IMR-90 (cell line): Measurements from ENCODE around the gene PRKRA. TPM values are rescaled to one million over a fixed set of nuclear protein-coding genes. Genes with fewer than 3 reads are reported as not detected.

ENCODE experiments used
- ATAC-seq: fragments of 200-7000 bp; cut with Tn5 transposase; 2 replicates; pipeline ENCODE4 v1.9.1; 2020; ENCODE audit warnings: low read depth, mild to moderate bottlenecking, moderate library complexity
- BruUV-seq: library from RNA; stranded (reverse); fragments of 400-500 nt; replicated peaks from 2 replicates; lab custom pipeline; 2021; lab: Mats Ljungman, UMichigan
- CTCF ChIA-PET: fragments of 300-600 bp; formaldehyde crosslinking; extraction: SDS; loops from one replicate; lab custom pipeline; 2021; ENCODE audit warnings: antibody characterized with exemption; lab: Yijun Ruan, JAX
- POLR2A ChIA-PET: fragments of 300-600 bp; sonication (Branson Sonifier 250); formaldehyde crosslinking; loops from one replicate; lab custom pipeline; 2022; ENCODE audit warnings: antibody characterized with exemption; ENCODE audit not compliant: unreplicated experiment; lab: Charles Lee
- DNase-seq: peaks from one replicate; pipeline ENCODE4 v3.0.0; 2013
- H2AFZ ChIP-seq: replicated peaks from 2 replicates; pipeline ENCODE3; 2013; ENCODE audit warnings: low read length, mild to moderate bottlenecking; ENCODE audit not compliant: poor library complexity
- H2AK5ac ChIP-seq: 2 replicates; pipeline ENCODE4 v1.6.1; 2013; ENCODE audit warnings: low read depth, low read length, inconsistent platforms
- H2AK9ac ChIP-seq: replicated peaks from 2 replicates; pipeline ENCODE3; 2013; ENCODE audit warnings: mild to moderate bottlenecking, low read depth, low read length, moderate library complexity; ENCODE audit not compliant: poor library complexity
- H2BK120ac ChIP-seq: 2 replicates; pipeline ENCODE4 v1.6.1; 2013; ENCODE audit warnings: low read depth, low read length, inconsistent platforms
- H2BK15ac ChIP-seq: 3 replicates; pipeline ENCODE4 v1.6.1; 2013; ENCODE audit warnings: low read depth, low read length, inconsistent platforms
- H2BK20ac ChIP-seq: 2 replicates; pipeline ENCODE4 v1.6.1; 2013; ENCODE audit warnings: low read depth, mild to moderate bottlenecking, inconsistent platforms, low read length, moderate library complexity
- H2BK5ac ChIP-seq: 2 replicates; pipeline ENCODE4 v1.6.1; 2013; ENCODE audit warnings: mild to moderate bottlenecking, low read depth, low read length, inconsistent platforms; ENCODE audit not compliant: poor library complexity, severe bottlenecking
- H3K14ac ChIP-seq: replicated peaks from 2 replicates; pipeline ENCODE4 v1.6.1; 2013; ENCODE audit warnings: low read depth, low read length, inconsistent platforms
- H3K18ac ChIP-seq: 2 replicates; pipeline ENCODE4 v1.6.1; 2013; ENCODE audit warnings: low read depth, low read length, control low read depth
- H3K23ac ChIP-seq: 2 replicates; pipeline ENCODE4 v1.6.1; 2013; ENCODE audit warnings: low read depth, low read length, inconsistent platforms
- H3K27ac ChIP-seq: 2 replicates; pipeline ENCODE4 v1.5.1; 2013; ENCODE audit warnings: mild to moderate bottlenecking, control low read depth, low read length; ENCODE audit not compliant: insufficient read depth
- H3K27me3 ChIP-seq: 2 replicates; pipeline ENCODE4 v1.6.1; 2013; ENCODE audit warnings: low read length; ENCODE audit not compliant: control insufficient read depth, insufficient read depth
- H3K36me3 ChIP-seq: 2 replicates; pipeline ENCODE4 v1.6.1; 2013; ENCODE audit warnings: low read length, mixed read lengths; ENCODE audit not compliant: control insufficient read depth, insufficient read depth
- H3K4ac ChIP-seq: 2 replicates; pipeline ENCODE4 v1.6.1; 2013; ENCODE audit warnings: low read depth, low read length, inconsistent platforms
- H3K4me1 ChIP-seq: 2 replicates; pipeline ENCODE4 v1.6.1; 2013; ENCODE audit warnings: low read length, mixed read lengths; ENCODE audit not compliant: control insufficient read depth, insufficient read depth
- H3K4me2 ChIP-seq: 2 replicates; pipeline ENCODE4 v1.6.1; 2013; ENCODE audit warnings: low read depth, mild to moderate bottlenecking, control low read depth, low read length, moderate library complexity
- H3K4me3 ChIP-seq: 2 replicates; pipeline ENCODE4 v1.5.1; 2013; ENCODE audit warnings: low read depth, mild to moderate bottlenecking, control low read depth, low read length, moderate library complexity; ENCODE audit not compliant: insufficient read depth
- H3K56ac ChIP-seq: 2 replicates; pipeline ENCODE4 v1.6.1; 2013; ENCODE audit warnings: low read length, inconsistent platforms; ENCODE audit not compliant: insufficient read depth; ENCODE audit errors: extremely low read depth
- H3K79me1 ChIP-seq, 2 experiments: 2 replicates each; pipeline ENCODE4 v1.6.1; 2013; ENCODE audit warnings: low read length in 2 of 2, inconsistent platforms in 1 of 2, low read depth in 1 of 2
- H3K9ac ChIP-seq: 2 replicates; pipeline ENCODE4 v1.6.1; 2013; ENCODE audit warnings: low read depth, low read length, control low read depth
- H3K9me1 ChIP-seq: 2 replicates; pipeline ENCODE4 v1.6.1; 2013; ENCODE audit warnings: low read length, inconsistent platforms; ENCODE audit not compliant: insufficient read depth
- H3K9me3 ChIP-seq: 2 replicates; pipeline ENCODE4 v1.6.1; 2013; ENCODE audit warnings: low read length; ENCODE audit not compliant: control insufficient read depth, insufficient read depth
- H4K20me1 ChIP-seq: 2 replicates; pipeline ENCODE4 v1.6.1; 2013; ENCODE audit warnings: low read length, inconsistent platforms; ENCODE audit not compliant: insufficient read depth
- H4K5ac ChIP-seq: 2 replicates; pipeline ENCODE4 v1.6.1; 2013; ENCODE audit warnings: mild to moderate bottlenecking, low read depth, low read length, control low read depth
- H4K8ac ChIP-seq, 2 experiments: 2 replicates each; pipeline ENCODE4 v1.6.1; 2013; ENCODE audit warnings: low read depth in 2 of 2, low read length in 2 of 2, control low read depth in 1 of 2, inconsistent platforms in 1 of 2
- H4K91ac ChIP-seq: 2 replicates; pipeline ENCODE4 v1.6.1; 2013; ENCODE audit warnings: low read depth, low read length, inconsistent platforms; ENCODE audit not compliant: insufficient read depth
- BHLHE40 ChIP-seq: fragments of 150-350 bp; IDR thresholded peaks from 2 replicates; pipeline ENCODE4 v1.6.1; 2016; ENCODE audit warnings: mild to moderate bottlenecking, low read depth, low read length
- CTCF ChIP-seq: conservative IDR thresholded peaks from 2 replicates; pipeline ENCODE4 v1.5.1; 2012; ENCODE audit warnings: mild to moderate bottlenecking, low read depth, low read length, improper control_type of control experiment
- ELK1 ChIP-seq: fragments of 150-350 bp; IDR thresholded peaks from 2 replicates; pipeline ENCODE4 v1.6.1; 2016; ENCODE audit warnings: low read depth, mild to moderate bottlenecking, low read length, moderate library complexity, borderline replicate concordance
- FOS ChIP-seq: fragments of 150-350 bp; IDR thresholded peaks from 2 replicates; pipeline ENCODE4 v1.6.1; 2016; ENCODE audit warnings: low read depth, low read length
- MAFK ChIP-seq: IDR thresholded peaks from 2 replicates; pipeline ENCODE4 v1.6.1; 2012; ENCODE audit warnings: low read depth, low read length, improper control_type of control experiment
- MAZ ChIP-seq: IDR thresholded peaks from 2 replicates; pipeline ENCODE4 v1.6.1; 2012; ENCODE audit warnings: low read depth, mild to moderate bottlenecking, low read length, improper control_type of control experiment, moderate library complexity, borderline replicate concordance
- MXI1 ChIP-seq: IDR thresholded peaks from 2 replicates; pipeline ENCODE4 v1.6.1; 2012; ENCODE audit warnings: low read depth, mild to moderate bottlenecking, low read length, moderate library complexity, borderline replicate concordance
- NFE2L2 ChIP-seq: fragments of 150-350 bp; IDR thresholded peaks from 2 replicates; pipeline ENCODE4 v1.6.1; 2016; ENCODE audit warnings: low read depth, mild to moderate bottlenecking, low read length
- POLR2A ChIP-seq: IDR thresholded peaks from 2 replicates; pipeline ENCODE4 v1.6.1; 2012; ENCODE audit warnings: mild to moderate bottlenecking, low read depth, low read length
- RAD21 ChIP-seq: IDR thresholded peaks from 2 replicates; pipeline ENCODE4 v1.6.1; 2012; ENCODE audit warnings: low read length, improper control_type of control experiment
- RCOR1 ChIP-seq: IDR thresholded peaks from 2 replicates; pipeline ENCODE4 v1.6.1; 2012; ENCODE audit warnings: mild to moderate bottlenecking, low read length, improper control_type of control experiment; ENCODE audit not compliant: insufficient replicate concordance
- SMC3 ChIP-seq: fragments of 150-350 bp; IDR thresholded peaks from 2 replicates; pipeline ENCODE4 v1.6.1; 2016; ENCODE audit warnings: low read depth, mild to moderate bottlenecking, antibody characterized with exemption, low read length, moderate library complexity
- WGBS, 2 experiments: methylation state at CpG; one replicate each; pipeline versions ENCODE4 v1.1.5 to v1.1.7; 2013; ENCODE audit warnings: missing lambda C conversion rate in 2 of 2; ENCODE audit not compliant: insufficient read length in 1 of 2; ENCODE audit errors: extremely low coverage in 2 of 2; 5-methylcytosine and 5-hydroxymethylcytosine counted together
- dilution Hi-C: fragments of 300-500 bp; cut with HindIII; formaldehyde crosslinking; loops from one replicate; pipeline ENCODE4 v1.14.3; 2018; ENCODE audit warnings: low sequenced_read_pairs; ENCODE audit not compliant: unreplicated experiment
- in situ Hi-C: fragments of 300-500 bp; cut with MboI; formaldehyde crosslinking; loops from 3 replicates; pipeline ENCODE4 v1.14.3; 2019; ENCODE audit warnings: low sequenced_read_pairs, inconsistent platforms, mixed read lengths
- intact Hi-C: fragments of 100-400 bp; cut with micrococcal nuclease; formaldehyde crosslinking; loops from 2 replicates; pipeline ENCODE4 v1.10.0; 2022
- polyA plus RNA-seq, 3 experiments: library from polyadenylated mRNA; depleted of rRNA; stranded (reverse); fragments of >200 nt; gene quantifications; 2 replicates each; pipeline ENCODE4 v1.2.3, GENCODE V29; 2012; ENCODE audit warnings: low replicate concordance in 1 of 3
- total RNA-seq: library from RNA; depleted of rRNA; stranded (reverse); fragments of >200 nt; gene quantifications from 2 replicates; pipeline ENCODE4 v1.2.3, GENCODE V29; 2012

Gene PRKRA
- total and polyA plus RNA-seq, 2 of the 4 experiments (the other 2 are of a cell fraction), result 39.5 to 53.6 TPM

- Histone ChIP-seq H4K91ac (no peak overlapping the region), H3K4me1 (0 out of 2 replicates have a peak, but pooled peaks cover 2% of the 10 kb centered on the region), H3K27me3 (no peaks in the 10 kb centered on the region), H3K23ac (no peak overlapping the region), H2AK9ac (no peak overlapping the region), H4K8ac (no peak overlapping the region), H3K4ac (no peak overlapping the region), H3K9ac (no peak overlapping the region), H3K27ac (no peak overlapping the region), H3K14ac (no peak overlapping the region), H4K20me1 (no peaks in the 10 kb centered on the region), H2BK15ac (no peak overlapping the region), H3K9me1 (peaks cover 3% of the 10 kb centered on the region; the same call in 1 of the 2 replicates), H3K36me3 (no peaks in the 10 kb centered on the region), H2BK5ac (no peak overlapping the region), H3K9me3 (no peaks in the 10 kb centered on the region), H2BK120ac (no peak overlapping the region), H2BK20ac (no peak overlapping the region), H2AFZ (no peak overlapping the region), H3K56ac (no peak overlapping the region), H4K5ac (no peak overlapping the region), H3K4me3 (no peak overlapping the region), H3K79me1 (peaks cover 19 to 40% of the 10 kb centered on the region in 2 experiments; a peak in 3 of 4 replicates), H3K18ac (no peak overlapping the region), H3K4me2 (no peak overlapping the region), H2AK5ac (no peak overlapping the region)
- POLR2A ChIA-PET, result no interaction called here
- DNase-seq (no peak), ATAC-seq (no peak)
- dilution Hi-C loops (no loop called here), intact Hi-C loops (loop anchor here (2.0 kb wide), 1 partner anchor 437 kb away; no protein-coding TSS in a partner anchor), in situ Hi-C loops (loop anchor here (5.0 kb wide), 1 partner anchor 286 kb away; no protein-coding TSS in a partner anchor)
- CTCF ChIA-PET, result interaction anchor here (1.1 to 2.7 kb wide), 7 partner anchors 11 to 306 kb away, joined by 3 to 18 read pairs (median 11); partner anchors contain the start of gene RBM45
- BruUV-seq, result no TSS peak
- TF ChIP-seq BHLHE40 (no peak), FOS (no peak), NFE2L2 (no peak), RAD21 (no peak), MAFK (no peak), CTCF (no peak), SMC3 (no peak), RCOR1 (no peak), POLR2A (no peak), MAZ (no peak), ELK1 (no peak), MXI1 (no peak)
- no CpG with 5 or more reads among the region's 3 CpGs for WGBS, 2 experiments
Measured at GRCh38 chr2:178417916-178418315, 33.1 kb downstream of the PRKRA start.
